Astrocyte (in vitro differentiated cells and primary cell): ENCODE measurements around the gene ABT1. TPM values are rescaled to one million over a fixed set of nuclear protein-coding genes. Genes with fewer than 3 reads are reported as not detected.
A peak's percentile ranks its signal among the peaks of the same experiment; 100 is the strongest.

Experiments used
- DNase-seq: peaks from one replicate; pipeline ENCODE4 v3.0.0-alpha.2; 2010; ENCODE audit warnings: low read depth
- FAIRE-seq: peaks from 2 replicates; lab custom pipeline; 2011; peaks lifted over from hg19 to GRCh38; lab: Jason Lieb, UNC
- H2AFZ ChIP-seq: 2 replicates; pipeline ENCODE4 v1.6.0; 2012; ENCODE audit warnings: low read depth, low read length, inconsistent platforms
- H3K27ac ChIP-seq: 2 replicates; pipeline ENCODE4 v1.5.1; 2011; ENCODE audit warnings: low read depth, low read length, inconsistent platforms
- H3K27me3 ChIP-seq: 2 replicates; pipeline ENCODE4 v1.6.0; 2011; ENCODE audit warnings: low read length, inconsistent platforms; ENCODE audit not compliant: insufficient read depth
- H3K36me3 ChIP-seq: 2 replicates; pipeline ENCODE4 v1.5.1; 2011; ENCODE audit warnings: low read length, inconsistent platforms; ENCODE audit not compliant: insufficient read depth
- H3K4me1 ChIP-seq: 2 replicates; pipeline ENCODE4 v1.5.1; 2011; ENCODE audit warnings: low read length, inconsistent platforms; ENCODE audit not compliant: insufficient read depth
- H3K4me2 ChIP-seq: 2 replicates; pipeline ENCODE4 v1.6.0; 2012; ENCODE audit warnings: low read length, inconsistent platforms
- H3K4me3 ChIP-seq: 2 replicates; pipeline ENCODE4 v1.5.1; 2011; ENCODE audit warnings: low read depth, mild to moderate bottlenecking, low read length, inconsistent platforms; ENCODE audit not compliant: insufficient read depth
- H3K79me2 ChIP-seq: 2 replicates; pipeline ENCODE4 v1.6.0; 2012; ENCODE audit warnings: mild to moderate bottlenecking, low read length, inconsistent platforms; ENCODE audit not compliant: insufficient read depth
- H3K9ac ChIP-seq: 2 replicates; pipeline ENCODE4 v1.6.0; 2012; ENCODE audit warnings: mild to moderate bottlenecking, low read length, inconsistent platforms
- H3K9me3 ChIP-seq: 2 replicates; pipeline ENCODE4 v1.5.1; 2012; ENCODE audit warnings: low read depth, mild to moderate bottlenecking, low read length, inconsistent platforms; ENCODE audit not compliant: insufficient read depth
- H4K20me1 ChIP-seq: 2 replicates; pipeline ENCODE4 v1.6.0; 2012; ENCODE audit warnings: low read length, inconsistent platforms; ENCODE audit not compliant: insufficient read depth
- H3K27ac Mint-ChIP-seq: one replicate; pipeline ENCODE4 v1.8.0; 2021; ENCODE audit warnings: mild to moderate bottlenecking, mixed read lengths; ENCODE audit not compliant: unreplicated experiment
- H3K27me3 Mint-ChIP-seq: one replicate; pipeline ENCODE4 v1.8.0; 2021; ENCODE audit warnings: low read depth, mixed read lengths; ENCODE audit not compliant: unreplicated experiment
- H3K36me3 Mint-ChIP-seq: one replicate; pipeline ENCODE4 v1.8.0; 2021; ENCODE audit warnings: low read depth, mixed read lengths; ENCODE audit not compliant: unreplicated experiment
- H3K4me1 Mint-ChIP-seq: one replicate; pipeline ENCODE4 v1.8.0; 2021; ENCODE audit warnings: low read depth, mixed read lengths; ENCODE audit not compliant: unreplicated experiment
- H3K4me3 Mint-ChIP-seq: one replicate; pipeline ENCODE4 v1.8.0; 2021; ENCODE audit warnings: mild to moderate bottlenecking, moderate library complexity, mixed read lengths; ENCODE audit not compliant: unreplicated experiment
- H3K9me3 Mint-ChIP-seq: one replicate; pipeline ENCODE4 v1.8.0; 2021; ENCODE audit warnings: mild to moderate bottlenecking, mixed read lengths; ENCODE audit not compliant: unreplicated experiment
- EZH2 ChIP-seq: IDR thresholded peaks from 2 replicates; pipeline ENCODE4 v1.6.1; 2012; ENCODE audit warnings: mild to moderate bottlenecking, low read length, inconsistent platforms; ENCODE audit not compliant: insufficient read depth
- total RNA-seq: library from RNA; stranded (reverse); gene quantifications from 2 replicates; pipeline ENCODE4 v1.2.1, GENCODE V29; 2021
- TF ChIP-seq, protein P1 (sequence below): IDR thresholded peaks from 2 replicates; pipeline ENCODE4 v1.5.1; 2011; ENCODE audit warnings: low read depth, mild to moderate bottlenecking, inconsistent platforms, low read length, moderate library complexity; ENCODE audit not compliant: insufficient read depth

The ABT1 gene
- total RNA-seq, 1 donor from 2014 or later: 17.3 TPM

DNA sequence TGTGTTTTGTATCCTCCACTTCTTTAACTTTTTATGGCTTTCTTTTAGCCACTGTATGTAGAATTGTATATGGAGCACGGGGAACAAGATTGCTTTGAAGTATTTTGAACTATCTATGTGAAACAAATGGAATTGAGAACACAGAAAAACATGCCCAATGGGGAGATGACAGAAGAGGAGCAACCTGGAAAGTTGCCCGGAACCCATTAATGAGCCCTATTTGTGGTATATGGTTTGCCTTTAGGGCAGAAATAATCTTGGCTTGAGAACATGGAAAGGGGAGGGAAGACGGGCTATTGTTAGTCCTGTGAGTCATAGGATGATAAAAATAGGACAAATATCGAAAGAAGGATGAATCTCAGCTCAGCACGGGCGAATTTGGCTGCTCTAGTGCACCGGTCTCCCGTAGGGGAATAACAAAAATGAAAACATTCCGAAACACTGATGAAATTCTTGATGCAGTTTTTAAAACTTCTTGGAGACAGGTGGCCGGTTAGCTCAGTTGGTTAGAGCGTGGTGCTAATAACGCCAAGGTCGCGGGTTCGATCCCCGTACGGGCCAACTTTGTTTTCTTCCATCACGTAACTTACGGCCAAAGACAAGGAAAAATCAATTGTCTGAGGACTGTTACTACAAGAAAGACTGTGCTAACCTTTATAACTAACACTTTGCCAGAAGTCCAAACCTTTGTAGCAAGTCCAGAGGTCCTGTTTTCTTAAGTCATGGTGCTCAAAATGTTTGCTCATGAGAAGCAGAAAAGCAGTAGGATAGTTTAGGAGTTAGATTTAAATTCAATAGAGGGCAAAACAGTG is 42.9 kb upstream of the ABT1 start:
- peaks cover 4% of the 10 kb centered on the region for H3K4me1 Mint-ChIP-seq
- peaks cover 6% of the 10 kb centered on the region for H3K4me1 ChIP-seq
- H3K9me3 ChIP-seq: no peaks in the 10 kb centered on the region
- H3K27ac Mint-ChIP-seq: no peak overlapping the region
- no peaks in the 10 kb centered on the region for H3K79me2 ChIP-seq
- no peaks in the 10 kb centered on the region for H4K20me1 ChIP-seq
- H3K9ac ChIP-seq: peak overlapping the region; percentile 63
- no peaks in the 10 kb centered on the region for H3K36me3 ChIP-seq
- no peak overlapping the region for H3K4me3 Mint-ChIP-seq
- H2AFZ ChIP-seq: no peak overlapping the region
- H3K36me3 Mint-ChIP-seq: no peaks in the 10 kb centered on the region
- peak overlapping the region; percentile 62 for H3K27ac ChIP-seq
- H3K27me3 ChIP-seq: no peaks in the 10 kb centered on the region
- no peaks in the 10 kb centered on the region for H3K27me3 Mint-ChIP-seq
- peak overlapping the region; percentile 86 for H3K4me2 ChIP-seq
- peak overlapping the region; percentile 63 for H3K4me3 ChIP-seq
- H3K9me3 Mint-ChIP-seq: no peaks in the 10 kb centered on the region
- no peak for TF ChIP-seq EZH2
- TF ChIP-seq, protein P1, sequence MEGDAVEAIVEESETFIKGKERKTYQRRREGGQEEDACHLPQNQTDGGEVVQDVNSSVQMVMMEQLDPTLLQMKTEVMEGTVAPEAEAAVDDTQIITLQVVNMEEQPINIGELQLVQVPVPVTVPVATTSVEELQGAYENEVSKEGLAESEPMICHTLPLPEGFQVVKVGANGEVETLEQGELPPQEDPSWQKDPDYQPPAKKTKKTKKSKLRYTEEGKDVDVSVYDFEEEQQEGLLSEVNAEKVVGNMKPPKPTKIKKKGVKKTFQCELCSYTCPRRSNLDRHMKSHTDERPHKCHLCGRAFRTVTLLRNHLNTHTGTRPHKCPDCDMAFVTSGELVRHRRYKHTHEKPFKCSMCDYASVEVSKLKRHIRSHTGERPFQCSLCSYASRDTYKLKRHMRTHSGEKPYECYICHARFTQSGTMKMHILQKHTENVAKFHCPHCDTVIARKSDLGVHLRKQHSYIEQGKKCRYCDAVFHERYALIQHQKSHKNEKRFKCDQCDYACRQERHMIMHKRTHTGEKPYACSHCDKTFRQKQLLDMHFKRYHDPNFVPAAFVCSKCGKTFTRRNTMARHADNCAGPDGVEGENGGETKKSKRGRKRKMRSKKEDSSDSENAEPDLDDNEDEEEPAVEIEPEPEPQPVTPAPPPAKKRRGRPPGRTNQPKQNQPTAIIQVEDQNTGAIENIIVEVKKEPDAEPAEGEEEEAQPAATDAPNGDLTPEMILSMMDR: no peak
- FAIRE-seq (peak; percentile 47), DNase-seq (peak; percentile 90)

DNA sequence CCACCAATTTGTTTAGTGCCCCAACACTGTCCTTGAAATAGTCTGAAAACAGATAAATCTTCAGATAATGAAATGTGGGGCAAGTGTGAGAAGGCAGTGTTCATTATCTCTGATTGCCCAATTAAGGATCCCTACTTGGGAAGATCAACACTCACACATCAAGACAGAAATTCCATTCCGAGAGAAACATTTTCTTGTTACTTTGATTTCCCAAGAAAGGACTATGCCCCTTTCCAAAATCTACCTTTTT is 42.4 kb upstream of the ABT1 start:
- no peaks in the 10 kb centered on the region for H3K27me3 Mint-ChIP-seq
- Histone ChIP-seq H3K4me3 (peak overlapping the region; percentile 63), H3K27ac (peak overlapping the region; percentile 21), H3K9me3 (no peaks in the 10 kb centered on the region), H3K79me2 (no peaks in the 10 kb centered on the region), H4K20me1 (no peaks in the 10 kb centered on the region), H3K4me2 (peak overlapping the region; percentile 86), H2AFZ (no peak overlapping the region), H3K4me1 (peaks cover 6% of the 10 kb centered on the region), H3K36me3 (no peaks in the 10 kb centered on the region), H3K27me3 (no peaks in the 10 kb centered on the region), H3K9ac (peak overlapping the region; percentile 63)
- H3K4me1 Mint-ChIP-seq: peaks cover 4% of the 10 kb centered on the region
- H3K4me3 Mint-ChIP-seq: no peak overlapping the region
- FAIRE-seq (no peak), DNase-seq (no peak)
- H3K9me3 Mint-ChIP-seq: no peaks in the 10 kb centered on the region
- H3K27ac Mint-ChIP-seq: no peak overlapping the region
- H3K36me3 Mint-ChIP-seq: no peaks in the 10 kb centered on the region
- TF ChIP-seq, protein P1: no peak
- TF ChIP-seq EZH2: no peak
